Measurements from ENCODE around the gene USH2A. TPM values are rescaled to one million over a fixed set of nuclear protein-coding genes. Genes with fewer than 3 reads are reported as not detected.

Gene USH2A
- total and polyA plus RNA-seq, 2 experiments from 2014 or later = under 0.01 to 0.01 TPM

GRCh38 chr1:216111842-216112241 lies 311.4 kb downstream of the USH2A start:
- no peak overlapping the region for H2AFZ ChIP-seq
- peaks cover 16% of the 10 kb centered on the region; the same call in 1 of the 2 replicates for H3K27me3 ChIP-seq (replicated peaks; ENCODE audit: insufficient read depth)

DNA sequence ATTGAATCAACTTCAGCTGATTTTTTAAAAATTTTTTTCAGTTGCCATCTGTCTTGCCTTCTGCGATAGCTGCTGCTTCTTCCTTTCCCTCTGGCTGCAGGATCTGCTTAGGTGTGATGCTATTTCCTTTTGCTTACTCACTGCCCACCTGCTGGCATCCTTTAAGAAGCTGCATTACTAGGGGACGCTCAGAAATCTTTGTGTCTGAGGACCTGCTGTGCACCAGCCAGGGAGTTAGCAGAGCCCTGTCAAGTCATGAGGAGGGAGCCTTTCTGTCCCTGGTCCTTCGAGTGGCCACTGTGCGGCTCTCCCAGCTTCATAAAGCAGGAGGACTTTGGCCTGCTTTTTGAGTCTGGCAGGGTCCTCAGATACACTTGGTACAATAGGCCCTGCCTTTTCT lies 327.8 kb downstream of the USH2A start:
- no peaks in the 10 kb centered on the region for H3K9me3 ChIP-seq (ENCODE audit: low read depth)
- H4K20me1 ChIP-seq (ENCODE audit: insufficient read depth) = no peaks in the 10 kb centered on the region
- no peak overlapping the region for H3K4me2 ChIP-seq (ENCODE audit: unreplicated experiment)
- H3K9ac ChIP-seq = no peak overlapping the region
- 30 to 42% methylated on average over 4 of the region's 4 CpGs for WGBS, 2 experiments (ENCODE audit: low coverage in 1 of 2, low lambda C conversion rate in 2 of 2, missing lambda C conversion rate in 2 of 2)
- no peaks in the 10 kb centered on the region for H3K36me3 ChIP-seq (ENCODE audit: low read depth)
- in situ Hi-C loops (cut with MboI) = no loop called here
- no peak overlapping the region for H3K4me3 ChIP-seq
- H3K4me1 ChIP-seq (ENCODE audit: insufficient read depth) = no peaks in the 10 kb centered on the region
- no peaks in the 10 kb centered on the region for H3K27me3 ChIP-seq (replicated peaks; ENCODE audit: insufficient read depth)
- no peaks in the 10 kb centered on the region for H3F3A ChIP-seq (ENCODE audit: insufficient read depth)
- H3K9me2 ChIP-seq (ENCODE audit: insufficient read depth) = no peaks in the 10 kb centered on the region
- no peak for DNase-seq
- no peak overlapping the region for H2AFZ ChIP-seq
- no peak for TF ChIP-seq EZH2 (IDR thresholded peaks at IDR 0.05; ENCODE audit: insufficient read depth, poor library complexity, severe bottlenecking)
- TF ChIP-seq EZH2phosphoT487 (IDR thresholded peaks at IDR 0.05; ENCODE audit: insufficient read depth, low read depth) = no peak
- no peak overlapping the region for H3K27ac ChIP-seq
- no peaks in the 10 kb centered on the region for H3K79me2 ChIP-seq (ENCODE audit: insufficient read depth)

More at GRCh38 chr1:216111842-216112241, 311.4 kb downstream of the USH2A start:
- Histone ChIP-seq H3F3A (ENCODE audit: insufficient read depth) (no peaks in the 10 kb centered on the region), H3K36me3 (ENCODE audit: low read depth) (no peaks in the 10 kb centered on the region), H3K79me2 (ENCODE audit: insufficient read depth) (no peaks in the 10 kb centered on the region), H4K20me1 (ENCODE audit: insufficient read depth) (no peaks in the 10 kb centered on the region), H3K27ac (no peak overlapping the region), H3K9ac (no peak overlapping the region), H3K4me1 (ENCODE audit: insufficient read depth) (no peaks in the 10 kb centered on the region), H3K9me2 (ENCODE audit: insufficient read depth) (no peaks in the 10 kb centered on the region), H3K9me3 (ENCODE audit: low read depth) (no peaks in the 10 kb centered on the region), H3K4me3 (no peak overlapping the region), H3K4me2 (ENCODE audit: unreplicated experiment) (no peak overlapping the region)
- no peak for TF ChIP-seq EZH2phosphoT487 (IDR thresholded peaks at IDR 0.05; ENCODE audit: insufficient read depth, low read depth)
- TF ChIP-seq EZH2 (IDR thresholded peaks at IDR 0.05; ENCODE audit: insufficient read depth, poor library complexity, severe bottlenecking) = no peak
- in situ Hi-C loops (cut with MboI) = no loop called here
- peak; percentile 5 for DNase-seq
- WGBS, 2 experiments (ENCODE audit: low coverage in 1 of 2, low lambda C conversion rate in 2 of 2, missing lambda C conversion rate in 2 of 2) = 13 to 15% methylated on average over 2 of the region's 2 CpGs

DNA sequence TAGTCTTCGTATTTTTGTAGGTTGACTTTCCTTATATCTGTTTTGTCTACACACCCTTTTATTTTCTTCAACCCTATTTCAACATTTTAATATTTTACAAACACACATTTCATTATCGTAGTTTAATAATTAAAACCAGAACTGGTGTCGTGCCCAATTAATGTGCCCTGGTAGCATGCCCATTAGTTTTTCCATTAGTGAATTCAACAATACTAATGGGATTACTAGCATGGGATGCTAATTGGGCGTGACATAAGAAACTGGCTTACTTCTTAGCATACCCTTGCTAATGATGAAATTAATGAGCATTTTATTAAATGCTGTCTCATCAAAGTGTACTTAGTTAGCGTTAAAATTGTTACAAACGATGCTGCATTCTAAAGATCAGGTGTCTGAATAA lies 332.7 kb downstream of the USH2A start:
- no peak overlapping the region for H3K4me2 ChIP-seq (ENCODE audit: unreplicated experiment)
- 7 to 13% methylated on average over 6 of the region's 6 CpGs for WGBS, 2 experiments (ENCODE audit: low coverage in 1 of 2, low lambda C conversion rate in 2 of 2, missing lambda C conversion rate in 2 of 2)
- H3K4me1 ChIP-seq (ENCODE audit: insufficient read depth) = no peaks in the 10 kb centered on the region
- in situ Hi-C loops (cut with MboI) = no loop called here
- no peak for DNase-seq
- no peak overlapping the region for H3K4me3 ChIP-seq
- no peak overlapping the region for H3K9ac ChIP-seq
- no peaks in the 10 kb centered on the region for H3K27me3 ChIP-seq (replicated peaks; ENCODE audit: insufficient read depth)
- no peaks in the 10 kb centered on the region for H3F3A ChIP-seq (ENCODE audit: insufficient read depth)
- no peaks in the 10 kb centered on the region for H3K9me2 ChIP-seq (ENCODE audit: insufficient read depth)
- H3K36me3 ChIP-seq (ENCODE audit: low read depth) = no peaks in the 10 kb centered on the region
- H3K9me3 ChIP-seq (ENCODE audit: low read depth) = no peaks in the 10 kb centered on the region
- no peak overlapping the region for H2AFZ ChIP-seq
- no peak overlapping the region for H3K27ac ChIP-seq
- H3K79me2 ChIP-seq (ENCODE audit: insufficient read depth) = no peaks in the 10 kb centered on the region
- TF ChIP-seq EZH2 (IDR thresholded peaks at IDR 0.05; ENCODE audit: insufficient read depth, poor library complexity, severe bottlenecking) = no peak
- no peak for TF ChIP-seq EZH2phosphoT487 (IDR thresholded peaks at IDR 0.05; ENCODE audit: insufficient read depth, low read depth)
- H4K20me1 ChIP-seq (ENCODE audit: insufficient read depth) = no peaks in the 10 kb centered on the region

DNA sequence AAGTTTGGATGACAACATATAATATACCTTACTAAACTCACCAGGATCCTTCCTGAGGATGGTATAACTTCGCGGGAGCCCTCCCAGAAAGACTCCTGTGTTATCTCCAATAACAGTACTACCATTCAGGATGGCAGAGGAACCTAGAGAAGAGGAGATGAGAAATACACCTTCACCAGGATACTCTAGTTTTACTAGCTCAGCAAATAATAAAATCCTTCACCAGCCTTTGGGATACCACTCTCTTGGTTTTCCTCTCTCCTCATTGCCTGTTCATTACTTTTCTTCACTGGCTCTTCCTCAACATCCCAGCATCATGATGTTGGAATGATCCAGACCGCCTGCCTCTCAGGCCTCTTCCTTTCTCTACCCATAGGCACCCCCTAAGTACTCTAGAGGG lies 336.6 kb downstream of the USH2A start:
- Histone ChIP-seq H3K4me1 (ENCODE audit: insufficient read depth) (no peaks in the 10 kb centered on the region), H4K20me1 (ENCODE audit: insufficient read depth) (no peaks in the 10 kb centered on the region), H3K79me2 (ENCODE audit: insufficient read depth) (no peaks in the 10 kb centered on the region), H3K36me3 (ENCODE audit: low read depth) (no peaks in the 10 kb centered on the region), H3F3A (ENCODE audit: insufficient read depth) (no peaks in the 10 kb centered on the region), H3K9me3 (ENCODE audit: low read depth) (no peaks in the 10 kb centered on the region), H3K4me2 (ENCODE audit: unreplicated experiment) (no peak overlapping the region), H3K9ac (no peak overlapping the region), H2AFZ (no peak overlapping the region), H3K9me2 (ENCODE audit: insufficient read depth) (no peaks in the 10 kb centered on the region), H3K27ac (no peak overlapping the region), H3K4me3 (no peak overlapping the region), H3K27me3 (replicated peaks; ENCODE audit: insufficient read depth) (no peaks in the 10 kb centered on the region; the same call in 1 of the 2 replicates)
- TF ChIP-seq EZH2 (IDR thresholded peaks at IDR 0.05; ENCODE audit: insufficient read depth, poor library complexity, severe bottlenecking) = no peak
- TF ChIP-seq EZH2phosphoT487 (IDR thresholded peaks at IDR 0.05; ENCODE audit: insufficient read depth, low read depth) = no peak
- WGBS, 2 experiments (ENCODE audit: low coverage in 1 of 2, low lambda C conversion rate in 2 of 2, missing lambda C conversion rate in 2 of 2) = 26 to 34% methylated on average over 3 of the region's 3 CpGs
- in situ Hi-C loops (cut with MboI) = no loop called here
- DNase-seq = no peak

GRCh38 chr1:216081445-216081844 lies 341.8 kb downstream of the USH2A start:
- Histone ChIP-seq H3F3A (ENCODE audit: insufficient read depth) (no peaks in the 10 kb centered on the region), H3K9me2 (ENCODE audit: insufficient read depth) (no peaks in the 10 kb centered on the region), H3K4me3 (no peak overlapping the region), H3K36me3 (ENCODE audit: low read depth) (no peaks in the 10 kb centered on the region), H3K4me2 (ENCODE audit: unreplicated experiment) (no peak overlapping the region), H3K9me3 (ENCODE audit: low read depth) (no peaks in the 10 kb centered on the region), H3K4me1 (ENCODE audit: insufficient read depth) (no peaks in the 10 kb centered on the region), H2AFZ (no peak overlapping the region), H3K27me3 (replicated peaks; ENCODE audit: insufficient read depth) (no peaks in the 10 kb centered on the region; the same call in 1 of the 2 replicates), H3K27ac (no peak overlapping the region), H4K20me1 (ENCODE audit: insufficient read depth) (no peaks in the 10 kb centered on the region), H3K9ac (no peak overlapping the region), H3K79me2 (ENCODE audit: insufficient read depth) (no peaks in the 10 kb centered on the region)
- in situ Hi-C loops (cut with MboI) = no loop called here
- no peak for DNase-seq
- no peak for TF ChIP-seq EZH2phosphoT487 (IDR thresholded peaks at IDR 0.05; ENCODE audit: insufficient read depth, low read depth)
- TF ChIP-seq EZH2 (IDR thresholded peaks at IDR 0.05; ENCODE audit: insufficient read depth, poor library complexity, severe bottlenecking) = no peak
- 20 to 24% methylated on average over 5 of the region's 5 CpGs for WGBS, 2 experiments (ENCODE audit: low coverage in 1 of 2, low lambda C conversion rate in 2 of 2, missing lambda C conversion rate in 2 of 2)

Data from GM23248 (cell line).